ENCODE data around the gene KRTAP3-2.

GRCh38 chr17:41001795-41002194 lies 2.1 kb upstream of the KRTAP3-2 start:
- TF ChIP-seq EZH2phosphoT487 (IDR thresholded peaks at IDR 0.05; ENCODE audit: insufficient read depth, low read depth) (no peak), EZH2 (IDR thresholded peaks at IDR 0.05; ENCODE audit: insufficient read depth, poor library complexity, severe bottlenecking) (no peak)

Measured in GM23248 (cell line).